MM.1S (cell line): ENCODE measurements around the gene NPC2.

Experiments
- CTCF ChIP-seq: fragments of 300-600 bp; sonication (generic); IDR thresholded peaks from 2 replicates; pipeline ENCODE4 v1.5.1; 2016; ENCODE audit warnings: antibody characterized with exemption, low read length, mixed read lengths
- EZH2 ChIP-seq: fragments of 300-600 bp; sonication (generic); optimal IDR thresholded peaks from 2 replicates; pipeline ENCODE3; 2017; ENCODE audit warnings: low read depth, mild to moderate bottlenecking, antibody characterized with exemption, low read length, mixed read lengths
- EZH2phosphoT487 ChIP-seq: fragments of 300-600 bp; sonication (generic); IDR thresholded peaks from 2 replicates; pipeline ENCODE4 v1.6.1; 2018; ENCODE audit warnings: antibody characterized with exemption, low read length

- TF ChIP-seq CTCF (no peak), EZH2phosphoT487 (no peak), EZH2 (no peak)
These were observed 29.4 kb downstream of the NPC2 start for GRCh38 chr14:74463697-74464096.
